GM12891 (cell line): ENCODE data around the gene MICAL1.

Experiments
- PAX5 ChIP-seq: IDR thresholded peaks from 2 replicates; pipeline ENCODE4 v1.6.1; 2011; ENCODE audit warnings: low read length, moderate library complexity, mild to moderate bottlenecking; ENCODE audit not compliant: insufficient read depth, severe bottlenecking
- POLR2A ChIP-seq: IDR thresholded peaks from 2 replicates; pipeline ENCODE4 v1.6.1; 2011; ENCODE audit warnings: low read depth, low read length, control low read depth
- POLR2AphosphoS5 ChIP-seq: IDR thresholded peaks from 2 replicates; pipeline ENCODE4 v1.6.1; 2011; ENCODE audit warnings: low read depth, low read length, control low read depth
- POU2F2 ChIP-seq: IDR thresholded peaks from 2 replicates; pipeline ENCODE4 v1.6.1; 2011; ENCODE audit warnings: low read depth, mild to moderate bottlenecking, control low read depth, low read length, moderate library complexity
- SPI1 ChIP-seq: IDR thresholded peaks from 2 replicates; pipeline ENCODE4 v1.6.1; 2011; ENCODE audit warnings: low read depth, low read length, control low read depth
- TAF1 ChIP-seq: IDR thresholded peaks from 2 replicates; pipeline ENCODE4 v1.6.1; 2011; ENCODE audit warnings: low read depth, low read length, control low read depth

GRCh38 chr6:109465772-109466171 lies 10.2 kb upstream of the MICAL1 start:
- TF ChIP-seq POLR2AphosphoS5 (no peak), POU2F2 (no peak), POLR2A (no peak), TAF1 (no peak), SPI1 (no peak), PAX5 (no peak)
